Testis (tissue), 3 donors: ENCODE measurements around the gene ALPK1. TPM values are rescaled to one million over a fixed set of nuclear protein-coding genes. Genes with fewer than 3 reads are reported as not detected.

ENCODE experiments used
- DNase-seq: peaks from one replicate; pipeline ENCODE4 v3.0.0-alpha.2; 2019
- H3K27ac ChIP-seq, 2 donors: fragments of 200-600 bp; sonication (generic); one replicate each; pipeline ENCODE4 v1.5.1; 2019
- H3K27me3 ChIP-seq: fragments of 200-600 bp; sonication (generic); one replicate; pipeline ENCODE4 v1.5.1; 2019
- H3K36me3 ChIP-seq: fragments of 200-600 bp; sonication (generic); one replicate; pipeline ENCODE4 v1.5.1; 2017; ENCODE audit warnings: low read depth; ENCODE audit errors: missing control alignments
- H3K4me1 ChIP-seq: fragments of 200-600 bp; sonication (generic); one replicate; pipeline ENCODE4 v1.5.1; 2019
- H3K4me3 ChIP-seq, 2 donors: fragments of 200-600 bp; sonication (generic); one replicate each; pipeline ENCODE4 v1.5.1; 2017 to 2019
- H3K9me3 ChIP-seq: fragments of 200-600 bp; sonication (generic); one replicate; pipeline ENCODE4 v1.5.1; 2017
- CTCF ChIP-seq, 3 experiments: fragments of 450-650 bp in 2 of 3; fragments of 200-600 bp in 1 of 3; sonication (generic) in 1 of 3; IDR thresholded peaks; one replicate each; pipeline ENCODE4 v1.5.1; 2016 to 2019; ENCODE audit warnings: antibody characterized with exemption in 3 of 3, mild to moderate bottlenecking in 2 of 3, moderate library complexity in 1 of 3
- POLR2A ChIP-seq: fragments of 450-650 bp; IDR thresholded peaks from one replicate; pipeline ENCODE4 v1.6.1; 2017; ENCODE audit warnings: antibody characterized with exemption, mild to moderate bottlenecking, moderate library complexity
- WGBS, 2 donors: methylation state at CpG; one replicate each; pipeline ENCODE4 v1.1.5; 2018; 5-methylcytosine and 5-hydroxymethylcytosine counted together
- intact Hi-C: fragments of 100-400 bp; cut with DNase I; formaldehyde crosslinking; loops from one replicate; pipeline ENCODE4 v1.15.1; 2023; ENCODE audit warnings: low total_unique reads
- polyA plus RNA-seq: library from polyadenylated mRNA; stranded (reverse); fragments of 350-450 nt; fragmentation: Illumina TruSeq; extraction: RNeasy Lipid Tissue Mini Kit (QIAGEN cat#74804); gene quantifications from one replicate; pipeline ENCODE4 v1.2.3, GENCODE V29; 2014; ENCODE audit warnings: low read depth, low replicate concordance; ENCODE audit not compliant: insufficient read depth
- total RNA-seq, 2 donors: library from RNA; depleted of rRNA; stranded (reverse); fragments of >200 nt; gene quantifications; one replicate each; pipeline ENCODE4 v1.2.3, GENCODE V29; 2016

Gene ALPK1
- total and polyA plus RNA-seq, 3 donors from 2014 or later, result 5.2 to 12.5 (median 9.7) TPM

GRCh38 chr4:112274959-112275358, 22.2 kb upstream of the ALPK1 start:
- TF ChIP-seq POLR2A (no peak), CTCF (IDR thresholded peaks at IDR 0.05) (no peak)
- 95 to 98% methylated on average over 4 of the region's 4 CpGs for WGBS, 2 donors
- intact Hi-C loops, result no loop called here
- DNase-seq, result no peak
- H3K27me3 ChIP-seq, result no peaks in the 10 kb centered on the region
- H3K27ac ChIP-seq, result no peak overlapping the region
- no peaks in the 10 kb centered on the region for H3K36me3 ChIP-seq
- H3K4me1 ChIP-seq, result no peaks in the 10 kb centered on the region
- H3K4me3 ChIP-seq, result no peak overlapping the region
- H3K9me3 ChIP-seq, result no peaks in the 10 kb centered on the region

- WGBS, 2 donors, result 94 to 96% methylated on average over 3 of the region's 3 CpGs
- Histone ChIP-seq H3K9me3 (no peaks in the 10 kb centered on the region), H3K27ac (no peak overlapping the region), H3K36me3 (no peaks in the 10 kb centered on the region), H3K27me3 (no peaks in the 10 kb centered on the region), H3K4me3 (no peak overlapping the region), H3K4me1 (no peaks in the 10 kb centered on the region)
- DNase-seq, result no peak
- intact Hi-C loops, result no loop called here
- TF ChIP-seq POLR2A (no peak), CTCF (IDR thresholded peaks at IDR 0.05) (no peak)
Observed at GRCh38 chr4:112276113-112276512, 21.1 kb upstream of the ALPK1 start.

GRCh38 chr4:112277220-112277619, 19.9 kb upstream of the ALPK1 start:
- no peaks in the 10 kb centered on the region for H3K9me3 ChIP-seq
- WGBS, 2 donors, result 56 to 74% methylated on average over 3 of the region's 3 CpGs
- H3K4me1 ChIP-seq, result no peaks in the 10 kb centered on the region
- intact Hi-C loops, result no loop called here
- TF ChIP-seq CTCF (IDR thresholded peaks at IDR 0.05) (no peak), POLR2A (no peak)
- no peak overlapping the region for H3K4me3 ChIP-seq
- no peaks in the 10 kb centered on the region for H3K36me3 ChIP-seq
- DNase-seq, result no peak
- no peaks in the 10 kb centered on the region for H3K27me3 ChIP-seq
- H3K27ac ChIP-seq, result no peak overlapping the region

- Histone ChIP-seq H3K9me3 (no peaks in the 10 kb centered on the region), H3K27me3 (no peaks in the 10 kb centered on the region), H3K36me3 (no peaks in the 10 kb centered on the region), H3K4me3 (no peak overlapping the region), H3K27ac (no peak overlapping the region), H3K4me1 (no peaks in the 10 kb centered on the region)
- TF ChIP-seq POLR2A (no peak), CTCF (IDR thresholded peaks at IDR 0.05) (no peak)
- DNase-seq, result no peak
- WGBS, 2 donors, result 95 to 97% methylated on average over 10 of the region's 10 CpGs
- intact Hi-C loops, result no loop called here
Observed at GRCh38 chr4:112277705-112278448, 19.3 kb upstream of the ALPK1 start.
